OCI-LY7 (cell line): ENCODE data around the gene WNT6. TPM values are rescaled to one million over a fixed set of nuclear protein-coding genes. Genes with fewer than 3 reads are reported as not detected.

Source experiments
- BruUV-seq: library from RNA; stranded (reverse); fragments of 400-500 nt; replicated peaks from 2 replicates; lab custom pipeline; 2021; lab: Mats Ljungman, UMichigan
- CTCF ChIA-PET: fragments of 300-600 bp; sonication (Branson Sonifier 250); formaldehyde crosslinking; loops from one replicate; lab custom pipeline; 2022; ENCODE audit warnings: antibody characterized with exemption; ENCODE audit not compliant: unreplicated experiment; lab: Charles Lee
- POLR2A ChIA-PET: fragments of 300-600 bp; sonication (Branson Sonifier 250); formaldehyde crosslinking; loops from one replicate; lab custom pipeline; 2022; ENCODE audit warnings: antibody characterized with exemption; lab: Charles Lee
- DNase-seq: peaks from one replicate; pipeline ENCODE4 v3.0.0-alpha.2; 2015; ENCODE audit warnings: low spot score
- H2AFZ ChIP-seq: fragments of 200-600 bp; sonication (generic), shearing (Covaris generic); 2 replicates; pipeline ENCODE4 v1.6.1; 2014; ENCODE audit warnings: mild to moderate bottlenecking, antibody characterized with exemption, low read length, moderate library complexity
- H3K27ac ChIP-seq: fragments of 200-600 bp; sonication (generic); 2 replicates; pipeline ENCODE4 v1.5.1; 2014; ENCODE audit warnings: mixed run types, low read depth, mild to moderate bottlenecking, moderate library complexity, low read length, inconsistent platforms; ENCODE audit not compliant: poor library complexity, severe bottlenecking
- H3K36me3 ChIP-seq: fragments of 200-600 bp; sonication (generic); 2 replicates; pipeline ENCODE4 v1.6.1; 2014; ENCODE audit warnings: mild to moderate bottlenecking, antibody characterized with exemption, low read length, moderate library complexity, mixed read lengths; ENCODE audit not compliant: insufficient read depth
- H3K4me1 ChIP-seq: fragments of 200-600 bp; sonication (generic); 2 replicates; pipeline ENCODE4 v1.5.1; 2014; ENCODE audit warnings: mild to moderate bottlenecking, low read length; ENCODE audit not compliant: insufficient read depth, poor library complexity, severe bottlenecking
- H3K4me2 ChIP-seq: fragments of 200-600 bp; sonication (generic); 2 replicates; pipeline ENCODE4 v1.6.1; 2014; ENCODE audit warnings: mild to moderate bottlenecking, low read length
- H3K4me3 ChIP-seq: fragments of 200-600 bp; sonication (generic); 2 replicates; pipeline ENCODE4 v1.5.1; 2014; ENCODE audit warnings: mild to moderate bottlenecking, low read depth, low read length; ENCODE audit not compliant: poor library complexity, severe bottlenecking
- H3K79me2 ChIP-seq: fragments of 200-600 bp; sonication (generic); 2 replicates; pipeline ENCODE4 v1.6.1; 2016; ENCODE audit warnings: low read depth, mild to moderate bottlenecking, low read length, moderate library complexity, mixed read lengths; ENCODE audit not compliant: insufficient read depth
- H3K9me2 ChIP-seq: fragments of 200-600 bp; sonication (generic); 2 replicates; pipeline ENCODE4 v1.6.1; 2016; ENCODE audit warnings: mild to moderate bottlenecking, low read length, mixed read lengths; ENCODE audit not compliant: insufficient read depth
- H3K9me3 ChIP-seq: fragments of 200-600 bp; sonication (generic); 2 replicates; pipeline ENCODE4 v1.6.1; 2014; ENCODE audit warnings: mild to moderate bottlenecking, mixed run types, low read length, mixed read lengths
- H4K20me1 ChIP-seq: fragments of 200-600 bp; sonication (generic); 2 replicates; pipeline ENCODE4 v1.6.1; 2014; ENCODE audit warnings: mild to moderate bottlenecking, antibody characterized with exemption, low read length, moderate library complexity, mixed read lengths; ENCODE audit not compliant: insufficient read depth
- CTCF ChIP-seq: fragments of 200-600 bp; sonication (generic); conservative IDR thresholded peaks from 2 replicates; pipeline ENCODE4 v1.5.1; 2014; ENCODE audit warnings: mild to moderate bottlenecking, antibody characterized with exemption, low read length, moderate library complexity, mixed read lengths
- EZH2phosphoT487 ChIP-seq: fragments of 200-600 bp; sonication (generic); IDR thresholded peaks from 2 replicates; pipeline ENCODE4 v1.6.1; 2018; ENCODE audit warnings: low read depth, borderline replicate concordance, mild to moderate bottlenecking, mixed run types, antibody characterized with exemption, low read length, moderate library complexity, mixed read lengths
- intact Hi-C: fragments of 100-400 bp; cut with micrococcal nuclease; formaldehyde crosslinking; loops from one replicate; pipeline ENCODE4 v1.10.0; 2022; ENCODE audit not compliant: unreplicated experiment
- total RNA-seq, 2 experiments: library from RNA; depleted of rRNA in 1 of 2; stranded (reverse); fragments of >200 nt in 1 of 2; shearing (Covaris generic) in 1 of 2; gene quantifications; 2 replicates each; pipeline ENCODE4 v1.2.3, GENCODE V29; 2014 to 2022

The WNT6 gene
- total RNA-seq, 2 experiments from 2014 or later, result 0.74 TPM; not detected in 1

- H3K9me2 ChIP-seq, result no peaks in the 10 kb centered on the region
- H3K79me2 ChIP-seq, result no peaks in the 10 kb centered on the region
- intact Hi-C loops, result loop anchor here (10.0 kb wide), 1 partner anchor 358 kb away; the partner anchor contains the start of genes TUBA4A and TUBA4B
- POLR2A ChIA-PET, result interaction anchor here (0.8 to 5.1 kb wide), 5 partner anchors 10 to 22 kb away, joined by 3 to 86 read pairs (median 12); partner anchors contain the start of gene WNT10A
- peak overlapping the region; percentile 51; the same call in 1 of the 2 replicates for H2AFZ ChIP-seq
- DNase-seq, result peak; percentile 76
- no TSS peak for BruUV-seq
- no peaks in the 10 kb centered on the region for H3K9me3 ChIP-seq
- TF ChIP-seq EZH2phosphoT487 (no peak), CTCF (no peak)
- peak overlapping the region; percentile 95 for H3K4me2 ChIP-seq
- no peaks in the 10 kb centered on the region for H3K36me3 ChIP-seq
- no peaks in the 10 kb centered on the region for H4K20me1 ChIP-seq
- peak overlapping the region; percentile 34 for H3K27ac ChIP-seq
- H3K4me1 ChIP-seq, result peaks cover 69% of the 10 kb centered on the region
- CTCF ChIA-PET, result interaction anchor here (0.8 to 4.1 kb wide), 10 partner anchors 10 to 36 kb away, joined by 3 to 107 read pairs (median 6); partner anchors contain the start of gene WNT10A
- peak overlapping the region; percentile 52 for H3K4me3 ChIP-seq
These were observed 37.1 kb downstream of the WNT6 start for GRCh38 chr2:218896501-218897393.

GRCh38 chr2:218897394-218898108, 37.9 kb downstream of the WNT6 start:
- POLR2A ChIA-PET, result interaction anchor here (0.8 to 5.1 kb wide), 6 partner anchors 11 to 27 kb away, joined by 3 to 86 read pairs (median 8); partner anchors contain the start of gene WNT10A
- no peak overlapping the region for H3K27ac ChIP-seq
- no peaks in the 10 kb centered on the region for H3K9me3 ChIP-seq
- H3K79me2 ChIP-seq, result no peaks in the 10 kb centered on the region
- CTCF ChIA-PET, result interaction anchor here (0.5 to 4.1 kb wide), 10 partner anchors 10 to 498 kb away, joined by 3 to 107 read pairs (median 7); partner anchors contain the start of genes CTDSP1 and WNT10A
- no peak for DNase-seq
- intact Hi-C loops, result loop anchor here (1.0 to 10.0 kb wide), 3 partner anchors 21 to 357 kb away; partner anchors contain the start of genes TUBA4A and TUBA4B
- no peaks in the 10 kb centered on the region for H3K36me3 ChIP-seq
- H3K9me2 ChIP-seq, result no peaks in the 10 kb centered on the region
- H2AFZ ChIP-seq, result peak overlapping the region; percentile 51; the same call in 1 of the 2 replicates
- H4K20me1 ChIP-seq, result no peaks in the 10 kb centered on the region
- BruUV-seq, result no TSS peak
- peak overlapping the region; percentile 95 for H3K4me2 ChIP-seq
- peaks cover 61% of the 10 kb centered on the region for H3K4me1 ChIP-seq
- no peak for TF ChIP-seq EZH2phosphoT487
- TF ChIP-seq CTCF, result no peak
- H3K4me3 ChIP-seq, result peak overlapping the region; percentile 52
